Endodermal cell (in vitro differentiated cells): ENCODE data around the gene TMEM132A. TPM values are rescaled to one million over a fixed set of nuclear protein-coding genes. Genes with fewer than 3 reads are reported as not detected.

Experiments used
- DNase-seq: peaks from one replicate; pipeline ENCODE4 v3.0.0-alpha.2; 2017
- H3K27ac ChIP-seq: 2 replicates; pipeline ENCODE4 v1.5.1; 2013; ENCODE audit warnings: mild to moderate bottlenecking, low read depth, low read length, moderate library complexity
- H3K27me3 ChIP-seq: 2 replicates; pipeline ENCODE4 v1.6.1; 2013; ENCODE audit warnings: mild to moderate bottlenecking, low read length, moderate library complexity; ENCODE audit not compliant: insufficient read depth, control insufficient read depth, poor library complexity, severe bottlenecking
- H3K36me3 ChIP-seq: 2 replicates; pipeline ENCODE4 v1.7.0; 2013; ENCODE audit warnings: mild to moderate bottlenecking, low read length, moderate library complexity; ENCODE audit not compliant: control insufficient read depth, insufficient read depth
- H3K4me1 ChIP-seq: one replicate; pipeline ENCODE4 v1.7.0; 2013; ENCODE audit warnings: low read length; ENCODE audit not compliant: control insufficient read depth, insufficient read depth
- H3K4me3 ChIP-seq: 2 replicates; pipeline ENCODE4 v1.5.1; 2013; ENCODE audit warnings: mild to moderate bottlenecking, low read length, moderate library complexity
- H3K9ac ChIP-seq: 2 replicates; pipeline ENCODE4 v1.6.1; 2013; ENCODE audit warnings: mild to moderate bottlenecking, low read length, moderate library complexity; ENCODE audit not compliant: poor library complexity, severe bottlenecking; ENCODE audit errors: extremely low read depth
- H3K9me3 ChIP-seq: 2 replicates; pipeline ENCODE4 v1.6.1; 2013; ENCODE audit warnings: mild to moderate bottlenecking, low read length, moderate library complexity; ENCODE audit not compliant: control insufficient read depth
- H3K27ac Mint-ChIP-seq: 2 replicates; pipeline ENCODE4 v1.8.0; 2020; ENCODE audit warnings: mixed read lengths
- H3K27me3 Mint-ChIP-seq: 2 replicates; pipeline ENCODE4 v1.8.0; 2021; ENCODE audit warnings: mild to moderate bottlenecking, mixed read lengths; ENCODE audit not compliant: insufficient read depth
- H3K36me3 Mint-ChIP-seq: 2 replicates; pipeline ENCODE4 v1.8.0; 2020; ENCODE audit warnings: low read depth, mixed read lengths
- H3K4me1 Mint-ChIP-seq: 2 replicates; pipeline ENCODE4 v1.8.0; 2020; ENCODE audit warnings: mixed read lengths
- H3K4me3 Mint-ChIP-seq: 2 replicates; pipeline ENCODE4 v1.8.0; 2020; ENCODE audit warnings: mild to moderate bottlenecking, moderate library complexity, mixed read lengths
- H3K9me3 Mint-ChIP-seq: 2 replicates; pipeline ENCODE4 v1.8.0; 2020; ENCODE audit warnings: mild to moderate bottlenecking, mixed read lengths
- CTCF ChIP-seq: fragments of 200-600 bp; sonication (generic); conservative IDR thresholded peaks from 2 replicates; pipeline ENCODE4 v1.5.0; 2021; ENCODE audit warnings: antibody characterized with exemption, mild to moderate bottlenecking
- WGBS, 2 experiments: methylation state at CpG; one replicate each; pipeline versions ENCODE4 v1.1.5 to v1.1.7; 2013; ENCODE audit warnings: missing lambda C conversion rate in 2 of 2, mixed read lengths in 1 of 2; ENCODE audit not compliant: insufficient coverage in 1 of 2, insufficient read length in 1 of 2; 5-methylcytosine and 5-hydroxymethylcytosine counted together
- total RNA-seq, 2 donors: library from RNA; stranded (reverse); fragmentation: NEBNext Ultra II Directional in 1 of 2; extraction: Animal tissue kit (Norgen Biotek cat#: 25700) in 1 of 2; gene quantifications; 2 replicates in 1 of 2; 3 replicates in 1 of 2; pipeline ENCODE4 v1.2.1, GENCODE V29; 2021

The TMEM132A gene
- total RNA-seq, 2 donors from 2014 or later = 135 to 140 TPM

- Mint-ChIP-seq H3K27me3 (peaks cover 28% of the 10 kb centered on the region), H3K4me3 (no peak overlapping the region)
These were observed 46.1 kb downstream of the TMEM132A start for GRCh38 chr11:60970369-60970774.

GRCh38 chr11:60970890-60971289, 46.6 kb downstream of the TMEM132A start:
- H3K36me3 ChIP-seq = no peaks in the 10 kb centered on the region
- H3K27me3 Mint-ChIP-seq = peaks cover 25% of the 10 kb centered on the region
- H3K4me1 ChIP-seq = no peaks in the 10 kb centered on the region
- H3K27ac Mint-ChIP-seq = no peak overlapping the region
- peaks cover 10% of the 10 kb centered on the region for H3K9me3 Mint-ChIP-seq
- 87 to 100% methylated on average over 4 to 5 of the region's 5 CpGs for WGBS, 2 experiments
- no peak overlapping the region for H3K27ac ChIP-seq
- H3K27me3 ChIP-seq = peaks cover 22% of the 10 kb centered on the region
- no peak overlapping the region for H3K9ac ChIP-seq
- TF ChIP-seq CTCF = no peak
- peaks cover 9% of the 10 kb centered on the region for H3K9me3 ChIP-seq
- no peak overlapping the region for H3K4me3 ChIP-seq
- DNase-seq = no peak
- H3K36me3 Mint-ChIP-seq = peaks cover 2% of the 10 kb centered on the region
- no peak overlapping the region for H3K4me3 Mint-ChIP-seq
- H3K4me1 Mint-ChIP-seq = peaks cover 5% of the 10 kb centered on the region

More at GRCh38 chr11:60970369-60970774, 46.1 kb downstream of the TMEM132A start:
- peaks cover 2% of the 10 kb centered on the region for H3K36me3 Mint-ChIP-seq
- TF ChIP-seq CTCF = peak; percentile 90
- H3K9me3 ChIP-seq = peaks cover 9% of the 10 kb centered on the region
- H3K4me1 Mint-ChIP-seq = peaks cover 5% of the 10 kb centered on the region
- no peak overlapping the region for H3K27ac Mint-ChIP-seq
- DNase-seq = peak; percentile 85
- peaks cover 10% of the 10 kb centered on the region for H3K9me3 Mint-ChIP-seq
- H3K27ac ChIP-seq = no peak overlapping the region
- no peaks in the 10 kb centered on the region for H3K4me1 ChIP-seq
- H3K9ac ChIP-seq = no peak overlapping the region
- H3K36me3 ChIP-seq = no peaks in the 10 kb centered on the region
- no peak overlapping the region for H3K4me3 ChIP-seq
- H3K27me3 ChIP-seq = peaks cover 24% of the 10 kb centered on the region
- 39 to 63% methylated on average over 1 to 9 of the region's 9 CpGs for WGBS, 2 experiments

GRCh38 chr11:60971520-60971919, 47.3 kb downstream of the TMEM132A start, which contains the start of gene CD6:
Gene CD6, plus strand, starts transcription at chr11:60971680. Its CDS starts 186 bp downstream, at chr11:60971866.
- WGBS, 2 experiments = 95 to 97% methylated on average over 6 to 16 of the region's 16 CpGs

More at GRCh38 chr11:60971520-60971919, 47.3 kb downstream of the TMEM132A start, which contains the start of gene CD6:
- Histone ChIP-seq H3K9me3 (peaks cover 9% of the 10 kb centered on the region), H3K36me3 (no peaks in the 10 kb centered on the region), H3K27me3 (peaks cover 15% of the 10 kb centered on the region), H3K4me1 (no peaks in the 10 kb centered on the region), H3K27ac (no peak within 1 kb of the TSS), H3K4me3 (no peak within 1 kb of the TSS), H3K9ac (no peak within 1 kb of the TSS)
- Mint-ChIP-seq H3K27me3 (peaks cover 20% of the 10 kb centered on the region), H3K36me3 (peaks cover 2% of the 10 kb centered on the region), H3K4me1 (peaks cover 5% of the 10 kb centered on the region), H3K4me3 (no peak within 1 kb of the TSS), H3K9me3 (peaks cover 10% of the 10 kb centered on the region), H3K27ac (no peak within 1 kb of the TSS)
- no peak for DNase-seq
- TF ChIP-seq CTCF = no peak
